GM19023 (cell line): ENCODE measurements around the gene GRK6.

Source experiments
- ATAC-seq: cut with Tn5 transposase; IDR thresholded peaks from one replicate; pipeline ENCODE4 v1.9.1; 2021; ENCODE audit warnings: mild to moderate bottlenecking, moderate library complexity; ENCODE audit not compliant: unreplicated experiment

Gene GRK6

DNA sequence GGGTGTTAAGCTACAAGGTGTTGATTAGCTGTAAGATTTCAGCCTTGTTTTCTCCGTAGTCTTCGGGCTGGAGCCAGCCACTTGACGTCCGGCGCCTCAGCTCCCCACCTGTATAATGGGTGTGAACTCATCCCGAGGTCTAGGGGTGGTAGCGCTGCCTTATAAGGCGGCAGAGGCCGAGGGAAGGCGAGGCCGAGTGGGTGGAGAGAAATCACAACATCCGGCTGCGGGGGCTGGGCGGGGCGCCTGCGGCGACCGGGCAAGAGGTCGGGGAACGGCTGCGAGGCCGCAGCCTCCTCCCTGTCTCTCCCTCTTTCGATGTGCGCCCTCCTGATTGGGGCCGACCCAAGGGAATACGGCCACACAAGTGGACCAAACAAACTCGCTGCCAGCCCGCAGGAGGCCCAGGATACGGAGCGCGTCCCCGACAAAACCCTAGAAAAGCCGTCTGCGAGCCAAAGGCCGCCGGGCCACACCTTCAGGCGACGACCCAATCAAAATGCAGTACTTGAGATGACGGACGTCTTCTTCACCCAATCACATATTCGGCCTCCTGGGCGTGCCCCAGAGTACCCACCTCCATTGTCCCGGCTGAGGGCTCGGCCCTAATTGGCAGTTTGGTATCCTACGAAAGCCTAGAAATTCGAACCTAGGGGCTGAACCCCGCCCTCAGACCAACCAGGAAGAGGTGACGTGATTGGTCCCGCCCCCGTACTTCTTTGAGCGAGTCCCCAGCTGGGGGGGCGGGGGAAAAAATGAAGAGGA lies 493 bp upstream of the GRK6 start:
- peak; percentile 80 for ATAC-seq

DNA sequence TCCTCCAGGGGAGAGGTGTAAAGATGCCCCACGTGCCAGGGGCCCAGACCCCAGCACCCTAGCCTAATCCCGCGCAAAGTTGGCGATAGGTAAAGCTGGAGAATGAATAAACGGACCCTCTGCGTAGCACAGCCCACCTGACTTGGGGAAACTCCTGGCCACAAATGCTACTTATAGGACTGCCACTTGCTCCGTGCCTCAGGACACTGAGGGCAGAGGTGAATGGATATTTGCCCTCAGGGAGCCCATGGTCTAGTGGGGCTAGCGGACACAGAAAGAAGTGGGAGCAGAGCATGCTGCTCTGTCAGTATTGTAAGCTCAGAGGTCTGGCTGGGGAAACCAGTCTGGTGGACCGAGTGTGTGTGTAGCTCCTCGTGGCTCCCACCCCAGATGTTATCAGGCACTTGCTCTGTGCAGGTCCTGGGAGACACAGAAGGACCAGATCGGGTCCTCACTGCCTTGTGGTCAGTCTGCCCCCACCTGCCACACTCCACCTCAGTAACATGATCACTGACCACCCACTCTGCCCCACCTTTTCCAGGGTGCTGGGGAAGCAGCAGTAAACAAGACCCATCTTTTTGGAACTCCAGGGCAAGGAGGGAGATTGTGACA lies 841 bp downstream of the GRK6 start:
- ATAC-seq, result no peak

DNA sequence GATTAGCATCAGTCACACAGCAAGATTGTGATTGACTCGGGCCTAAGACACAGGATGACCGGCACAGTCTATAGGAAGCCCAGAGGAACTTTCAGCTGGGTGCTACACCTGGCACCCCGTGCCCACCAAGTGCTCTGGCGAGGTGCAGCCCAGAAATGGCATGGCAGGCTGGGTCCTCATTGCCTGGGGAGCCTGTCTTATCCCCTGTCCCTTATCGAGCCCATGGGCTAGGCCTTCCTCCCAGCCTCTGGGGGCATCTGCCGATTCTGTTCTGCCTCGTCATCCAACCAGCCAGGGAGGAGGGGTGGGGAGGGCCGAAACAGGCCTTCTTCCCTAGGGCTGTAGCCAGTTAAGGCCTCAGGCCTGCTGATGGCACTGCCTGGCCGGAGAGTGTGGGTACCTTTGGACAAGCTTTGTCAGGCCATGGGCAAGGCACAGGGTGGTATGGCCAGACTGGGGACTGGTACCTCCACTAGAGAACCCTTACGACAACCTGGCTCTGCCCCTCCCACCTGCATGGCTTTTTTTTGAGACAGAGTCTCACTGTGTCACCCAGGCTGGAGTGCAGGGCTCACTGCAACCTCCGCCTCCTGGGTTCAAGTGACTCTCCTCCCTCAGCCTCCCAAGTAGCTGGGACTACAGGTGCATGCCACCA lies 1.6 kb downstream of the GRK6 start:
- ATAC-seq, result no peak

DNA sequence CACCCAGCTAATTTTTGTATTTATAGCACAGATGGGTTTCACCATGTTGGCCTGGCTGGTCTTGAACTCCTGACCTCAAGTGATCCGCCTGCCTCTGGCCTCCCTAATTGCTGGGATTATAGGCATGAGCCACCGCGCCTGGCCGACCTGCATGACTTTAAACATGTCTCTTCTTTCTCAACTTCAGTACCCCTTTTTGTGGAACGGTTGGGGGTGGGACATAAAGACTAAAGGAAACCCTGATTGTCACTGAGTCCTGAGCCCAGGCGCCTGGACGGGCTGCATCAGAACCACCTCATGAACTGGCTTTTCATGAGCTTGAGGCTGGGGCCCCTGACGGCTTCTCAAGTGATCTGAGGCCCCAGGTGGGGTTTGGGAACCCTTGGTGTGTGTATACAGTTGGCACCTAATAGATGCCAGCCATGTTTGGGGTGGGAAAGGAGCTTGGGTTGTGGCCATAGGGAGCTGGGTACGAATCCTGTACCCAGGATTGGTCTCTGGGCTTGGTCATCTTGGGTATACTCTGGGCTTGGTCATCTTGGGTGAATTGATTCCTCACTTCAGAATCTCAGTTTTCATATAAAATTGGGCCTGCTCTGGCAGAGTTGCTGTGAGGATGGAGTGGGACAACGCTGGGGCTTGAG lies 2.2 kb downstream of the GRK6 start:
- no peak for ATAC-seq

DNA sequence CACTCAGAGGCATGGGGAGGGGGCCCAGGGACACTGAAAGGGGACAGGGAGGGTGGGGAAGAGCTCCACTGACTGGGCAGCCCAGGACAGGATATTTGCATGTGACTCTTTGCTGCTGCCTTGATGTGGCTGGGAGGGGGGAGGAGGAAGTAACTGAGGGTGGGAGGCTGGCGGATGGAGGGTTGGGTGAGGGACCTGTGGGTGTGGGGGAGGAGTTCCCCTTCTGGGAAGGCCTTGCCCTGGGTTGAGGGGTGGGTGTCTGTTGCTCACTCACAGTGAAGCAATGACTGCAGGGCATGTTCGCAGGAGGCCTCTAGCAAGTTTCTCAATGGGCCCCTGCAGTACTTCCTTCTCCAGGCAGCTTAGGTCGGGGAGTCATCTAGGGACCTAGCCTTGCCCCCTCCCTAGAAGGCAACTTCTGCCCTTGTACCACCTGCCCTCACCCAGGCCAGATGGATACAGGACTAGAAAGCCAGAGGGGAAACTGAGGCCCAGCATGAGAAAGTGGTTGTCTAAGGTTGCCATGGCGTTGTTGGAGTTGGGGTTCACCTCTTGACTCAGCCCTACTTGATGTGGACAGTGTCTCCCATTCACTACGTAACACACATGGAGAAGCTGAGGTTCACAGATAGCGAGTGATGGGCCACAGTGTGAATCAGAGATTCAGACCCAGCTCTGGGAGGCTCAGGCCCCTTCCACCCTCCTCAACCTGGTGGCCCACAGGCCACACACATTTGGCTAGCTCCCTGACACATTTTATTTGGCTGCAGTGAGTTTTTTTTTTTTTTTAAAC lies 3.0 kb downstream of the GRK6 start:
- ATAC-seq, result no peak

DNA sequence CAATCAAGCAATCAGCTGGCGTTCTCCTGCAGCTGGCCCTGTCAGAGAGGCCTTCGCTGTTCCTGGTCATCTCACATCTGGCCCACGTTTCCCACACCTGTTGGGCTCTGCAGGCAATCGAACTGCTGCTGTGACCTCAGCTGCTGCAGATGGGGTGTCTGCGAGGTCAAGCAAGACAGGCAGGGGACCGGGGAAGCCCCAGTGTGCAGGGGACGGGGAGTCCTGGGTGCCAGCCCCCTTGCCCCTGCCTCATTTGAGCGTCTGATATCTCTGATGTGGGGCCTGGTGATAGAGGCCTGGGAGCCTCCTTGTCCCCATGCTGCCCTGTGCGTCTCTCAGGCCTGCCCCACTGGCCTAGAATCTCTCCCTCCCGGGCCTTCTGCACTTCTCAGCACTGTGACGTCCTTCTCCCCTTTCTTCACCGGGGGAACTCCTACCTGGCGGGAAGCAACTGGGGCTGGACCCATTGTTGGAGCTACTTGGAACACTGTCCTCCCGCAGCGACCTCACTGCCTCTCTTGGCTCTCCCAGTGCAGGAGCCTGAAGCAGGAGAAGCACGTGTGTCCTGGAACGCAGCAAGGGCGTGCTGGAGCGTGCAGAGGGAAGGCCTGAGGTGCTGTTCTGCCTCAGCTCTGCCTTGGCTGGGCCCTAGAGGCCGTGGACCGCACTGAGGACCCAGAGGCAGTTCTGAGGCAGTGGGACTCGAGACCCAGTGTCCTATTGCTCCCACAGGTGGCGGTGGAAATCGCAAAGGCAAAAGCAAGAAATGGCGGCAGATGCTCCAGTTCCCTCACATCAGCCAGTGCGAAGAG lies 3.9 kb downstream of the GRK6 start:
- no peak for ATAC-seq

DNA sequence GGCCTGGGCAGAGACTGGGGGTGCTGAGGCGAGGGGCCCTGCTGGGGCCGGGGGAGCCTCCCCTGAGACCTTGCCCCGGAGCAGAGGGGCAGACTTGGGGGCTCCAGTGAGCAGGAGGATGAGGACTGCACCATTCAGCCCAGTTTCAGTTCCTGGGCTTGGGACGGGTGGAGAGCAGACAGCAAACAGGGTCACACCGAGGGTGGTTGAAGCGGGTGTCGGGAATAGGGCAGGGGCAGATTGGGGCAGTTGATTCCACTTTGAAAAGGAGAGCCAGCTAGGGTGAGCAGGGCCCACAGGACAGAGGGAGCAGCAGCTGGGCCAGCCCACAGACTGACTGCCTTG lies 4.5 kb downstream of the GRK6 start:
- no peak for ATAC-seq

DNA sequence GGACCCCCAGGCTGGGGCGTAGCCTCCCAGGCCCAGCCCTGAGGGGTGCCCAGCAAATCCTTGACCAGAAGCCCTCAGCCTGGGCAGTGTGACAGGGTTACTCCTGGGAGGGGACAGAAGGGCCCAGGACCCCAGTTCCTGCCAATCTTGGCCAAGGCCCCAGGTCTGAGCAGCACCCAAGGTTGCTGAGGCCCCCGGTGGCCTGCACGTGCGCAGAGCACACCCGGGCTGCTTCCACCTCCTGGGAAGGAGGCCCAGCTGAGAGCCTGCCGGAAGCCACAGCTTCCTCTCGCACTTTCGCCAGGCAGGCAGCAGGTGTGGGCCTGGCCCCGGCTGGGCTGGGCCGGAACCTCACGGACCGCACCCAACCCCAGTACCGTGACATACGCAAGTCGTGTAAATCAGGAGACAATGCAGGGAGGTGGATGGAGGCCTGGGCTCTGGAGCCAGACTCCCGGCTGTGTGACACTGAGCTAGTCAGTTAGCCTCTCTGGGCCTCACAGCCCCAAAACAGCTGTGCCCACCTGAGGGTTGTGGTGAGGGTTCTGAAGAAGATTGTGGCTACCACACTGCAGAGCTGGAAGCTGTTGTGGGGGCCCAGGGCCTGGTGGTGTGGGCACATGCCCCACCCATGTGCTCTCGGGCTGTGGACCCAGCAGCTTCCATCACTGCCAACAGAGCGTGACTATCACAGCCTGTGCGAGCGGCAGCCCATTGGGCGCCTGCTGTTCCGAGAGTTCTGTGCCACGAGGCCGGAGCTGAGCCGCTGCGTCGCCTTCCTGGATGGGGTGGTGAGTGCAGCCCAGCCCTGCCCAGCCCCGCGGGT lies 5.1 kb downstream of the GRK6 start:
- peak; percentile 41 for ATAC-seq

DNA sequence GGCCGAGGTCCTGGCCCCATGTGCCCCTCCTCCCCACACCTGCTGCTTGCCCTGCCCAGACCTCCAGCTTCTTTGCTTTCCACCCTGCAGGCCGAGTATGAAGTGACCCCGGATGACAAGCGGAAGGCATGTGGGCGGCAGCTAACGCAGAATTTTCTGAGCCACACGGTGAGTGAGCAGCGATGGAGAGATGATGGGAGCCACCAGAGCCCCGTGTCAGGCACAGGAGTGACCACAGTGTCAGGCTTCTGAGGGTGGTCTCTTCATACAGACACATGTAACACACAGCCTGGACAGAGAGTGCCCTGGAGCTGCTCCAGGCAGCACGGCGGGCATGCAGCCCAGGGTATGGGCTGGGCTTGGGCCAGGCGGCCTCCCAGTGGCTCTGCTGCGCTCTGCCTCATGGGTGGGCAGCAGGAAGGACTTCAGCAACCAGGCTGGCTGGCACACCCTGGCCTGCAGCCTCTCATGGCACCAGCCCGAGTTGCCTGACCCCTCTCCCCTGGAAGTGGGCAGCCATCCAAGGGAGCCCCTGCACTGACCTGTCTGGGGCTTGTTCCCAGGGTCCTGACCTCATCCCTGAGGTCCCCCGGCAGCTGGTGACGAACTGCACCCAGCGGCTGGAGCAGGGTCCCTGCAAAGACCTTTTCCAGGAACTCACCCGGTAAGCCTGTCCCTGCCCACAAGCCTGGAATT lies 5.8 kb downstream of the GRK6 start:
- ATAC-seq, result peak; percentile 2

DNA sequence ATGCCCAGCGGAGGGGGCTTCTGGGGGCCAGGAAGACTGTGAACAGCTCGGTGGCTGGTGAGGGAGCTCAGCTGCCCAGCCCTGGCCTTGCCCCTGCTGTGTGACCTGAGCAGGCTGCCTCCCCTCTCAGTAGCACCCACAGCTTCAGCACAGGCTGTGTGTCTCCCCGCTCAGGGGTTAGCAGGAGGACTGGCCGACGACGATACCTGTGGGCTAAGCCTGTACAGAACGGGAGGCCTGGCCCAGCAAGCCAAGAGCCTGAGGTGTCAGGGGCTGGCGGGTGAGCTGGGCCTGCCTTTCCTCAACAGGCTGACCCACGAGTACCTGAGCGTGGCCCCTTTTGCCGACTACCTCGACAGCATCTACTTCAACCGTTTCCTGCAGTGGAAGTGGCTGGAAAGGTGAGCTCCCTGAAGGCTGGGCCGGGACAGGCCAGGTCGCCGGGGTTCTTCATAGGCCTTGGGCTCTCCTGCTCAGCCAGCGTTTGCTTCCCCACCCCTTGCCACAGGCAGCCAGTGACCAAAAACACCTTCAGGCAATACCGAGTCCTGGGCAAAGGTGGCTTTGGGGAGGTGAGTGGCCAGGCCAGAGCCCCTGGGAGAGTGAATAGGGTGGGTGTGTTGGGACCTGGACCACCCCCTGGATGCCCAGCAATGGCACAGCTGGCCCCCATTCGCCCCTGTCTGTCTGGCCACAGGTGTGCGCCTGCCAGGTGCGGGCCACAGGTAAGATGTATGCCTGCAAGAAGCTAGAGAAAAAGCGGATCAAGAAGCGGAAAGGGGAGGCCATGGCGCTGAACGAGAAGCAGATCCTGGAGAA lies 6.6 kb downstream of the GRK6 start:
- ATAC-seq, result no peak

DNA sequence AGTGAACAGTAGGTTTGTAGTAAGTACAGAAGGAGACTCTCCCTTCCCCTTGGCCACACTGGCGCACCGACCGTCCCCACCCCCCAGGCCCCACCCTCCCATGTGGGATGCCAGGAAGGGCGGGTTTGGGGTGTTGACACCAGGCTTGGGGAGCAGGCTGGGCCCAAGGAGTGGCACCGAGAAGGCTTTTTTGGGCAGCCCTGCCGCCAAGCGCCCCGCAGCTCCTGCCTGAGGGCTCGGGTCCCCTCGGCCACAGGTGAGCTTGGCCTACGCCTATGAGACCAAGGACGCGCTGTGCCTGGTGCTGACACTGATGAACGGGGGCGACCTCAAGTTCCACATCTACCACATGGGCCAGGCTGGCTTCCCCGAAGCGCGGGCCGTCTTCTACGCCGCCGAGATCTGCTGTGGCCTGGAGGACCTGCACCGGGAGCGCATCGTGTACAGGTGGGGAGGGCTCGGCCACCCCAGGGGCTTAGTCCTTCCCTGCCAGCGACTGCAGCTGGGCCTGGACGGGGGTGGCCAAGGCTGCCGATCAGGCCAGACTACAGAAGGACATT lies 7.3 kb downstream of the GRK6 start:
- no peak for ATAC-seq

DNA sequence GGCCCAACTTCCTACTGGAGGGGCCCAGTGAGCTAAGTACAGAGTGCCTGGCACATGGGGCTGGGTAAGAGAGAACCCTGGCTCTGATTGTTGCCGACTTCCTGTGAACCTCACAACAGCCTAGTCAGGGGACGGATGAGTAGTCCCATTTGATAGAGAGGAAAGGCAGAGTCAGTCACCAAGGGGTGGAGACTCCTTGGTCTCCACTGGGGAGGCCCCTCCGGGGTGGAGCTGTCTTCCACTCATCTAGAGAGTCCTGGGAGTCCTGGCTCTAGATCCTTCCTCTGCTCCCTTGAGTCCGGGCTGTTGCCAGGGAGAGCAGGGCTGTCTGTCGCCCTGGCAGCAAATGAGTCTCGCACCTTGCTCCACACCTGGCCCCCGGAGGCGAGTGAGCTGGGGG lies 8.0 kb downstream of the GRK6 start:
- ATAC-seq, result no peak

DNA sequence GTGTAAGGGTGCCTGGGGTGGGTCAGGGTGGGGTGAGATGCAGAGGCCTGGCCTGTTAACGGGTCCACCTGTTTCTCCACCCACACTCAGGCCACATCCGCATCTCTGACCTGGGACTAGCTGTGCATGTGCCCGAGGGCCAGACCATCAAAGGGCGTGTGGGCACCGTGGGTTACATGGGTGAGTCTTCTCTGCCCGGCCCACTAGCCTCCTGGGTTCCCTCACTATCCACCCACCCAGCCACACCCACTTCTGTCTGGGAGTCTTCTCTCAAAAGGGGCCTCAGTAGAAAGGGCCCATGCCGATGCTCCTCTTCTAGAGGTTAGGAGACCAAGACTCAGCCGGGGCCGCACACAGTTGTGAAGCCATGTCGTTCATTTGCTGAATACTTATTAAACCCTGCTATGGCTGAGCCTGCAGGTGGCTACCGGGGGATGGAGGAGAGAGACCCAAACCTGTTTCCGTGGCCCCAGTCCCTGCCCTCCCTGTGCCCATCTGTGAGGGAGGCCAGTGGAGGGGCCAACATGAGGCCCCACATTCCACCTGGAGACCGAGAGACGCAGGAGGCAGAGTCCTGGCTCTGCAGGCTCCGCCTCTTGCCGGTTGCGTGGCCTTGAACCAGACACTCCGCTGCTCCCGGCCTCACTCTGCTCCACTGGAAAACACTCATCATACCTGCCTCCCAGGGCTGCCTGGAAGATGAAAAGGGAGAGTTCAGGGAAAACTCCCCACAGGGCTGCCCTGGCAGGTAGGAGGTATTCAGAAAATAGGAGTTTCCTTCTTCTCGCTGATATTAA lies 8.7 kb downstream of the GRK6 start:
- ATAC-seq, result no peak

DNA sequence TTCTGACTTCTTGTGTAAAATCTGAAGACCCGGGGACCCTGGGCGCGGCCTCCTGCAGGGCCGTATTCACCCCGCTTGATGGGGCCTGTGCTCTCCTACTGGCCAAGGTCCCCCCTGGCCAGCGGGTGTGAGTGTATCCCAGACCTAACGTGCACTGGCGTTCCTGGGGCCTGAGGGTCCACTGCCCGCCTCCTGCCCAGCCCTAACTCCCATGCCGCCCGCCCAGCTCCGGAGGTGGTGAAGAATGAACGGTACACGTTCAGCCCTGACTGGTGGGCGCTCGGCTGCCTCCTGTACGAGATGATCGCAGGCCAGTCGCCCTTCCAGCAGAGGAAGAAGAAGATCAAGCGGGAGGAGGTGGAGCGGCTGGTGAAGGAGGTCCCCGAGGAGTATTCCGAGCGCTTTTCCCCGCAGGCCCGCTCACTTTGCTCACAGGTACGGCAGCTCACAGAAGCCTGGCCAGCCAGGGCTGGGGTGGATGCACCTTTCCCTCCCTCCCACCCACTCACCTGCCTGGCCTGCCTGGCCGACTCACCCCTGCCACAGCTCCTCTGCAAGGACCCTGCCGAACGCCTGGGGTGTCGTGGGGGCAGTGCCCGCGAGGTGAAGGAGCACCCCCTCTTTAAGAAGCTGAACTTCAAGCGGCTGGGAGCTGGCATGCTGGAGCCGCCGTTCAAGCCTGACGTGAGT lies 9.5 kb downstream of the GRK6 start:
- no peak for ATAC-seq

DNA sequence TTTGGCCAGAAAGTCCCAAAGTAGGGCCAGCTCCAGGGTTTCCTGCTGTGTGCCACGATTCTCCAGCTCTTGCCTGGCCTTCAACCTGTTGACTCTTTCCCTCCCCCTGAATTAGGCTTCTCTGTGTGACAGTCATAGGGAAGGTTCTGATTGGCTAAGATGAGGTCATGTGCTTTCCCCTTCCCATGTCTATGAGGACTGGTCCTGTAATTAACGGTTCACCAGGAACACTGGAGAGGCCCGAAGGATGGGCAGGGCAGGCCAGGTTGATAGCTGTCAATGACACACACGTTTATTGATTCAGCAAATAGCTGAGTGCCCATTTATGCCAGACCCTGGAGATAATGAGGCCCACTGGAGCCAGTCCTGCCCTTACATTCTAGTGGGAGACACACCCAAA lies 11.1 kb downstream of the GRK6 start:
- ATAC-seq, result no peak

DNA sequence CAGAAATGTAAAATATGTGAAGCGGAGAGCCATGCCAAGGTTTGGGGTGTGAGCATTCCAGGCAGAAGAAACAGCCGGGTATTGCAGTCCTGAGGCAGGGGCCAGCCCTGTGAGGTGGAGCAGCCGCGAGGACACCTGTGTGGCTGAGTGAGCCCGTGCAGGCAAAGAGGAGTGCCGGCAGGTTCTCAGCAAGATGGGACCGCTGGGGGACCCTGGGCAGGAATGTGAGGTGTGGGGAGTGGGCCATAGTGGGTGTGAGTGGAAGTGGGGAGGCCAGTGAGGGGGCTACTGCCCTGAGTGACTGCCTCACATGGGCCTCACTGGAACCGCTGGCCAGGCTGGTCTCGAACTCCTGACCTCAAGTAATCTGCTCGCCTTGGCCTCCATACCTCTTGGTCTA lies 12.0 kb downstream of the GRK6 start:
- no peak for ATAC-seq
